Measurements from ENCODE around the gene PNCK. TPM values are rescaled to one million over a fixed set of nuclear protein-coding genes. Genes with fewer than 3 reads are reported as not detected.

Gene PNCK
- total and polyA plus RNA-seq, 2 of the 13 experiments (the other 11 are each of a cell fraction or from before 2014, with no cell fraction given), result 33.1 TPM; not detected in 1

GRCh38 chrX:153635388-153635787, 38.2 kb downstream of the PNCK start:
- POLR2A ChIA-PET, result interaction anchor here (2.1 to 4.2 kb wide), 4 partner anchors 10 to 25 kb away, joined by 5 to 156 read pairs (median 42); partner anchors contain the start of gene DUSP9
- H3K9ac ChIP-seq (ENCODE audit: insufficient read depth, low read depth, low read length), result no peak overlapping the region
- peak overlapping the region; percentile 43 for H3K27ac ChIP-seq (ENCODE audit: extremely low read length, insufficient read depth, low read length)
- no peak overlapping the region for H3K4me3 ChIP-seq (replicated peaks in 1 of 3; ENCODE audit: insufficient read depth in 1 of 3, low read depth in 2 of 3, low read length in 3 of 3)
- FAIRE-seq, result no peak
- peaks cover 75% of the 10 kb centered on the region for H3K4me1 ChIP-seq (ENCODE audit: insufficient read depth, low read length)
- BruUV-seq (replicated peaks), result no TSS peak
- CTCF ChIA-PET (ENCODE audit: low intra/inter-chr PET ratio, low total read pairs), result interaction anchor here (1.5 to 3.1 kb wide), 2 partner anchors 14 to 25 kb away, joined by 5 to 21 read pairs; no protein-coding TSS in a partner anchor
- no peaks in the 10 kb centered on the region for H3K27me3 ChIP-seq (ENCODE audit: control insufficient read depth in 1 of 2, insufficient read depth in 2 of 2, low read length in 2 of 2)
- DNase-seq (ENCODE audit: low spot score), result no peak
- H3K9me3 ChIP-seq (ENCODE audit: low read length), result no peaks in the 10 kb centered on the region
- no peak overlapping the region for H3K4me2 ChIP-seq (ENCODE audit: low read depth, low read length)
- intact Hi-C loops (cut with micrococcal nuclease; ENCODE audit: unreplicated experiment), result no loop called here
- WGBS (ENCODE audit: low lambda C conversion rate), result 92% methylated on average over 2 of the region's 6 CpGs
- H3K36me3 ChIP-seq (replicated peaks in 1 of 2; ENCODE audit: control insufficient read depth in 1 of 2, insufficient read depth in 2 of 2, low read length in 2 of 2), result no peaks in the 10 kb centered on the region
- H2AFZ ChIP-seq (ENCODE audit: low read length), result no peak overlapping the region
- H4K20me1 ChIP-seq (ENCODE audit: insufficient read depth, low read length), result no peaks in the 10 kb centered on the region
- H3K79me2 ChIP-seq (ENCODE audit: insufficient read depth, low read length), result no peaks in the 10 kb centered on the region
- no peak for TF ChIP-seq HOXA9 (CRISPR knock-in tag; IDR thresholded peaks at IDR 0.05; ENCODE audit: borderline replicate concordance)
- TF ChIP-seq ZNF367 (CRISPR knock-in tag; IDR thresholded peaks at IDR 0.05; ENCODE audit: borderline replicate concordance), result no peak
- TF ChIP-seq ZNF382 (CRISPR knock-in tag; IDR thresholded peaks at IDR 0.05; ENCODE audit: borderline replicate concordance), result no peak
- TF ChIP-seq ZNF326 (CRISPR knock-in tag; IDR thresholded peaks at IDR 0.05; ENCODE audit: borderline replicate concordance), result no peak
- TF ChIP-seq TGIF2 (CRISPR knock-in tag; IDR thresholded peaks at IDR 0.05), result no peak
- no peak for ATAC-seq
- in situ Hi-C loops (cut with HindIII; ENCODE audit: extremely low pct_ligation_motif_present, low pct_unique_long_range_greater_than_20kb), result no loop called here

GRCh38 chrX:153634832-153635231, 38.8 kb downstream of the PNCK start:
- BruUV-seq (replicated peaks), result no TSS peak
- WGBS (ENCODE audit: low lambda C conversion rate), result 14% methylated on average over 7 of the region's 15 CpGs
- no peaks in the 10 kb centered on the region for H3K9me3 ChIP-seq (ENCODE audit: low read length)
- H3K27me3 ChIP-seq (ENCODE audit: control insufficient read depth in 1 of 2, insufficient read depth in 2 of 2, low read length in 2 of 2), result no peaks in the 10 kb centered on the region
- H3K79me2 ChIP-seq (ENCODE audit: insufficient read depth, low read length), result no peaks in the 10 kb centered on the region
- H3K27ac ChIP-seq (ENCODE audit: extremely low read length, insufficient read depth, low read length), result peak overlapping the region; percentile 35
- H3K4me1 ChIP-seq (ENCODE audit: insufficient read depth, low read length), result peaks cover 79% of the 10 kb centered on the region
- in situ Hi-C loops (cut with HindIII; ENCODE audit: extremely low pct_ligation_motif_present, low pct_unique_long_range_greater_than_20kb) (no loop called here), intact Hi-C loops (cut with micrococcal nuclease; ENCODE audit: unreplicated experiment) (no loop called here)
- ATAC-seq, result no peak; the same call in 2 of the 3 replicates
- no peak overlapping the region for H3K9ac ChIP-seq (ENCODE audit: insufficient read depth, low read depth, low read length)
- FAIRE-seq, result peak; percentile 62
- POLR2A ChIA-PET, result interaction anchor here (2.1 to 4.2 kb wide), 4 partner anchors 9 to 25 kb away, joined by 5 to 156 read pairs (median 42); partner anchors contain the start of gene DUSP9
- H3K4me2 ChIP-seq (ENCODE audit: low read depth, low read length), result peak overlapping the region; percentile 39; the same call in 1 of the 2 replicates
- CTCF ChIA-PET (ENCODE audit: low intra/inter-chr PET ratio, low total read pairs), result no interaction called here
- peak overlapping the region in 1 of 3 experiments; percentile 4; a peak in 1 of 6 replicates for H3K4me3 ChIP-seq (replicated peaks in 1 of 3; ENCODE audit: insufficient read depth in 1 of 3, low read depth in 2 of 3, low read length in 3 of 3)
- H3K36me3 ChIP-seq (replicated peaks in 1 of 2; ENCODE audit: control insufficient read depth in 1 of 2, insufficient read depth in 2 of 2, low read length in 2 of 2), result no peaks in the 10 kb centered on the region
- H4K20me1 ChIP-seq (ENCODE audit: insufficient read depth, low read length), result no peaks in the 10 kb centered on the region
- no peak overlapping the region for H2AFZ ChIP-seq (ENCODE audit: low read length)
- no peak for DNase-seq (ENCODE audit: low spot score)
- TF ChIP-seq ZBTB38 (CRISPR knock-in tag; IDR thresholded peaks at IDR 0.05), result peak; percentile 91
- TF ChIP-seq ZBTB26 (CRISPR knock-in tag; IDR thresholded peaks at IDR 0.05; ENCODE audit: borderline replicate concordance), result peak; percentile 55; the same call in 1 of the 2 replicates
- TF ChIP-seq ZNF607 (CRISPR knock-in tag; IDR thresholded peaks at IDR 0.05; ENCODE audit: borderline replicate concordance), result 0 out of 2 replicates have a peak, but pooled peaks have one; percentile 23
- no peak for TF ChIP-seq NRL (CRISPR knock-in tag; IDR thresholded peaks at IDR 0.05; ENCODE audit: borderline replicate concordance)
- TF ChIP-seq ARHGAP35 (CRISPR knock-in tag; IDR thresholded peaks at IDR 0.05; ENCODE audit: borderline replicate concordance), result no peak
- TF ChIP-seq ZEB1 (IDR thresholded peaks at IDR 0.05; ENCODE audit: insufficient replicate concordance, low read depth), result no peak
- TF ChIP-seq MED8 (CRISPR knock-in tag; IDR thresholded peaks at IDR 0.05; ENCODE audit: insufficient replicate concordance), result peak; percentile 40
- TF ChIP-seq ETV5 (CRISPR knock-in tag; IDR thresholded peaks at IDR 0.05; ENCODE audit: borderline replicate concordance), result peak; percentile 43; the same call in 1 of the 2 replicates
- TF ChIP-seq ZXDC (CRISPR knock-in tag; IDR thresholded peaks at IDR 0.05), result no peak

Data from HepG2 (cell line).